Stimulated activated memory B cell treated with anti-CD40 and anti-IgM and Interleukin-4, amounts not matched to agents 10 μg/mL and 1 μg/mL and 100 μg/mL, for 72 hours (primary cell): Measurements from ENCODE around the gene RBM38.

Source experiments
- ATAC-seq: fragments of 150-1000 bp; cut with Tn5 transposase; 2 replicates; pipeline ENCODE4 v1.10.0; 2021
- H3K27ac Mint-ChIP-seq: one replicate; pipeline ENCODE4 v1.8.0; 2022; ENCODE audit warnings: mild to moderate bottlenecking, mixed read lengths
- H3K27me3 Mint-ChIP-seq: one replicate; pipeline ENCODE4 v1.8.0; 2022; ENCODE audit warnings: mixed read lengths
- H3K36me3 Mint-ChIP-seq: one replicate; pipeline ENCODE4 v1.8.0; 2022; ENCODE audit warnings: mixed read lengths
- H3K4me1 Mint-ChIP-seq: one replicate; pipeline ENCODE4 v1.8.0; 2022; ENCODE audit warnings: mixed read lengths
- H3K4me3 Mint-ChIP-seq: one replicate; pipeline ENCODE4 v1.8.0; 2022; ENCODE audit warnings: mild to moderate bottlenecking, moderate library complexity, mixed read lengths
- H3K9me3 Mint-ChIP-seq: one replicate; pipeline ENCODE4 v1.8.0; 2022; ENCODE audit warnings: mixed read lengths

RBM38 gene

GRCh38 chr20:57402206-57403125, 11.3 kb downstream of the RBM38 start:
- Mint-ChIP-seq H3K36me3 (peaks cover 70% of the 10 kb centered on the region), H3K27ac (peak overlapping the region; percentile 19), H3K4me1 (peaks cover 69% of the 10 kb centered on the region), H3K27me3 (no peaks in the 10 kb centered on the region), H3K9me3 (no peaks in the 10 kb centered on the region), H3K4me3 (peak overlapping the region; percentile 21)
- no peak for ATAC-seq

DNA sequence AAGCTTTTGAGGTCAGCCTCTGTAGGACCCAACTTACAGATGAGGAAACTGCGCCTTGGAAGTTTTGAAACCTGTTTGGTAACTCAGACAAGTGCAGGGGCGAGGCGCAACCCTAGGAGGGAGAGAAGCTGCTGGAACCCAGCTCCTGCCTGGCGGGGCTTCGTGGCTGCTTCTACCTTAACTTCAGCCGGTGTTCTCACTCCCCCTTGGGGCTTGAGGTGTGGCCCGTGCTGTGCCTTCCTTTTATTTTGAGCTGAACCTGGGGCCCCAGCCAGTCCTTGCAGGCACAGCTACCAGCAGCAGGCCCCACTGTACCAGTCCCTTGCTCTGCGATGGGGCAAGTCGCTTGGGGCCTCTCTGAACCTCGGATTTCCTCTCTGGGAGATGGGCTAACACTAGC, 12.0 kb downstream of the RBM38 start:
- H3K9me3 Mint-ChIP-seq: no peaks in the 10 kb centered on the region
- H3K36me3 Mint-ChIP-seq: peaks cover 73% of the 10 kb centered on the region
- H3K27me3 Mint-ChIP-seq: no peaks in the 10 kb centered on the region
- H3K27ac Mint-ChIP-seq: no peak overlapping the region
- ATAC-seq: no peak
- no peak overlapping the region for H3K4me3 Mint-ChIP-seq
- peaks cover 62% of the 10 kb centered on the region for H3K4me1 Mint-ChIP-seq

DNA sequence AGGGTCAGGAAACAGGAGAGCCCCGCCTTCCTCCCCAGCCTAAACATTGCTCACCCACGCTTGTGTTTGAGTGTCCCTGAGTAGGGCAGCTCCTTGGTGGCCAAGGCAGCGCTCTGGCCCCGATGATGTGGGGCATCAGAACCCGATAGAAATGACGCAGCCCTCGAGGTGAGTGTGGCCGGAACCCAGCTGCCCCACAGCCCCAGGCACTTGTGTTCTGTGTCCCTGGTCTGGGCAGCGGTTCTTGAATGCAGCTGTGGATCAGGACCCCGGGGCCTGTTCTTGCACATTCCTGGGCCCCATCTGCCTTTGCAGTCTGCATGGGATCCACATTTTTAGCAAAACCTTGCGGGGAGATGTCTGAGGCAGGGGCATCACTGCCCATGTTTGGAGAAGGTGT, 12.8 kb downstream of the RBM38 start:
- Mint-ChIP-seq H3K9me3 (no peaks in the 10 kb centered on the region), H3K27me3 (no peaks in the 10 kb centered on the region), H3K27ac (no peak overlapping the region), H3K4me1 (peaks cover 55% of the 10 kb centered on the region), H3K4me3 (no peak overlapping the region), H3K36me3 (peaks cover 76% of the 10 kb centered on the region)
- no peak for ATAC-seq

GRCh38 chr20:57404419-57405072, 13.3 kb downstream of the RBM38 start:
- Mint-ChIP-seq H3K9me3 (no peaks in the 10 kb centered on the region), H3K4me1 (peaks cover 53% of the 10 kb centered on the region), H3K36me3 (peaks cover 78% of the 10 kb centered on the region), H3K27ac (no peak overlapping the region), H3K27me3 (no peaks in the 10 kb centered on the region), H3K4me3 (no peak overlapping the region)
- ATAC-seq: no peak

- H3K4me3 Mint-ChIP-seq: no peak overlapping the region
- peaks cover 80% of the 10 kb centered on the region for H3K36me3 Mint-ChIP-seq
These were observed 14.2 kb downstream of the RBM38 start for GRCh38 chr20:57405236-57406016.

GRCh38 chr20:57407541-57407956, 16.4 kb downstream of the RBM38 start:
- no peaks in the 10 kb centered on the region for H3K9me3 Mint-ChIP-seq
- no peak overlapping the region for H3K4me3 Mint-ChIP-seq
- no peak for ATAC-seq
- H3K27ac Mint-ChIP-seq: no peak overlapping the region
- H3K27me3 Mint-ChIP-seq: no peaks in the 10 kb centered on the region
- peaks cover 47% of the 10 kb centered on the region for H3K4me1 Mint-ChIP-seq
- H3K36me3 Mint-ChIP-seq: peaks cover 59% of the 10 kb centered on the region

More at GRCh38 chr20:57405236-57406016, 14.2 kb downstream of the RBM38 start:
- peaks cover 51% of the 10 kb centered on the region for H3K4me1 Mint-ChIP-seq
- H3K27me3 Mint-ChIP-seq: no peaks in the 10 kb centered on the region
- no peak for ATAC-seq
- H3K9me3 Mint-ChIP-seq: no peaks in the 10 kb centered on the region
- H3K27ac Mint-ChIP-seq: no peak overlapping the region

DNA sequence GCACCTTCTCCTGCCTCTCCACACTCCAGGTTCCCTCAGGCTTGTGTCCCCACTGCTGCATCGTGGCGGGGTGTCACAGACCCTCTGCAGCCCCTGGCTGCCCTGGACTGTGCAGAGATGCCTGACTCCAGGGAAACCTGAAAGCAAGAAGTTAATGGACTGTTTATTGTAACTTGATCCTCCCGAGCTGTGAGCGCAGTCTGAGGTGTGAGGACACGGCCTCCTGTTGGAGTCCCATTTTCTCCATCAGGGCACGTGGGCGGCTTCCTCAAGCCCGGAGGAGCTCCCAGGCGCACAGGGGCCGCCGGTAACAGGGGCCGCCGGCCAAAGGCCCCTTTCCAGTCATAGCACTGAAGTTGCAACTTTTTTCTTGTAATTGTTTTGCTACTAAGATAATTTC, 16.9 kb downstream of the RBM38 start:
- Mint-ChIP-seq H3K27me3 (no peaks in the 10 kb centered on the region), H3K4me3 (no peak overlapping the region), H3K4me1 (peaks cover 46% of the 10 kb centered on the region), H3K9me3 (no peaks in the 10 kb centered on the region), H3K36me3 (peaks cover 59% of the 10 kb centered on the region), H3K27ac (no peak overlapping the region)
- ATAC-seq: no peak

DNA sequence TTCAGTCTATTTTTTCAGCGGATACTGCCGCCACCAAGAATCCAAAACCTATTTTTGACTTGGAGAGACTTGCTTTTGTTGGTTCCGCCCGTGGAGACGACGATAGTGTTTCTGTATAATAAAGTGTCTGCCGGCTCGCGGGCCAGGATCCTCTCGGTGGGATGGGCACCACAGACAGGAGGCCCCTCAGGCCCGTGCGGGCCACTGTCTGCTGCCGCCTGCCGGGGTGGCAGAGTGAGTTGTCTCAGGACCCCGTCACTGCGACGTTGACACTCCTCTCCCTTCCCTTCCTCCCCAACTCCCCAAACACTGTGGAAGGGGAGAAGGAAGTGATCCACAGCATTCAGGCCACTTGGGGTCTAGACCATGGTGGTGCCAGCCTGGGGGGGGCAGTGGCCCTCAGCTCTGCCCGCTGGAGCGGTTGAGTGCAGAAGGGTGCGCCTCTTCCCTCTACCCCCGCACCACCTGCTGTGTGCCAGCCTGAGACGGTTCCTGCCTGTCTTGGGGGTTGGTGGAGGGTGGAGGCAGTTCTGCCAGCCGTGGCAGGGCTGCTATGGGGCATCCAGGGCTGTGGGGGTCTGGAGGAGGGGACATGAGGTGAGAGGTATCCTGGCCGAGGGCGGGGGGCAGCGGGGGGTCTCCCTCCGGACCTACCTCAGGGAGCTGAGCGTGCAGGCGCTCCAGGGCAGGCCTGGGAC, 17.5 kb downstream of the RBM38 start:
- Mint-ChIP-seq H3K27ac (no peak overlapping the region), H3K36me3 (peaks cover 57% of the 10 kb centered on the region), H3K4me3 (no peak overlapping the region), H3K27me3 (no peaks in the 10 kb centered on the region), H3K9me3 (no peaks in the 10 kb centered on the region), H3K4me1 (peaks cover 40% of the 10 kb centered on the region)
- no peak for ATAC-seq

GRCh38 chr20:57409316-57409671, 18.1 kb downstream of the RBM38 start:
- Mint-ChIP-seq H3K4me3 (no peak overlapping the region), H3K4me1 (peaks cover 39% of the 10 kb centered on the region), H3K9me3 (no peaks in the 10 kb centered on the region), H3K36me3 (peaks cover 51% of the 10 kb centered on the region), H3K27ac (no peak overlapping the region), H3K27me3 (no peaks in the 10 kb centered on the region)
- ATAC-seq: no peak

- ATAC-seq: no peak
- Mint-ChIP-seq H3K27ac (no peak overlapping the region), H3K9me3 (no peaks in the 10 kb centered on the region), H3K4me1 (peaks cover 36% of the 10 kb centered on the region), H3K4me3 (no peak overlapping the region), H3K27me3 (no peaks in the 10 kb centered on the region), H3K36me3 (peaks cover 46% of the 10 kb centered on the region)
These were observed 18.6 kb downstream of the RBM38 start for GRCh38 chr20:57409672-57410397.

GRCh38 chr20:57410398-57410920, 19.3 kb downstream of the RBM38 start:
- Mint-ChIP-seq H3K4me1 (peaks cover 31% of the 10 kb centered on the region), H3K36me3 (peaks cover 41% of the 10 kb centered on the region), H3K4me3 (no peak overlapping the region), H3K9me3 (no peaks in the 10 kb centered on the region), H3K27me3 (no peaks in the 10 kb centered on the region), H3K27ac (no peak overlapping the region)
- no peak for ATAC-seq

DNA sequence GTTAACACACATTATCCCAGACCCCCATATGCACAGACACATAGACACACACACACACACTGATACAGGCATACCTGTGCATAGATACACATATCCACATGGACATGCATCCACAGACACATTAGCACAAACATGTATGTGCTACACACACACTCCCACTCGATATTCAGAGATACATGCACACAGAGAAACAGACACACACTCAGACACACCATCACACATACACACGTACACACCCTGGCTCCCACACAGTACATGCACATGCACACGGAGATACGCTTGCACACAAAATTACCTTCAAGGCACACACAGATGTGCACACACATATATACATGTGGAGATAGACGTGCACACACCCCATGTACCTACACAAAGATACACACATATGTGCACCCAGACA, 19.7 kb downstream of the RBM38 start:
- H3K36me3 Mint-ChIP-seq: peaks cover 41% of the 10 kb centered on the region
- H3K4me3 Mint-ChIP-seq: no peak overlapping the region
- peaks cover 31% of the 10 kb centered on the region for H3K4me1 Mint-ChIP-seq
- no peaks in the 10 kb centered on the region for H3K9me3 Mint-ChIP-seq
- no peaks in the 10 kb centered on the region for H3K27me3 Mint-ChIP-seq
- ATAC-seq: no peak
- H3K27ac Mint-ChIP-seq: no peak overlapping the region

DNA sequence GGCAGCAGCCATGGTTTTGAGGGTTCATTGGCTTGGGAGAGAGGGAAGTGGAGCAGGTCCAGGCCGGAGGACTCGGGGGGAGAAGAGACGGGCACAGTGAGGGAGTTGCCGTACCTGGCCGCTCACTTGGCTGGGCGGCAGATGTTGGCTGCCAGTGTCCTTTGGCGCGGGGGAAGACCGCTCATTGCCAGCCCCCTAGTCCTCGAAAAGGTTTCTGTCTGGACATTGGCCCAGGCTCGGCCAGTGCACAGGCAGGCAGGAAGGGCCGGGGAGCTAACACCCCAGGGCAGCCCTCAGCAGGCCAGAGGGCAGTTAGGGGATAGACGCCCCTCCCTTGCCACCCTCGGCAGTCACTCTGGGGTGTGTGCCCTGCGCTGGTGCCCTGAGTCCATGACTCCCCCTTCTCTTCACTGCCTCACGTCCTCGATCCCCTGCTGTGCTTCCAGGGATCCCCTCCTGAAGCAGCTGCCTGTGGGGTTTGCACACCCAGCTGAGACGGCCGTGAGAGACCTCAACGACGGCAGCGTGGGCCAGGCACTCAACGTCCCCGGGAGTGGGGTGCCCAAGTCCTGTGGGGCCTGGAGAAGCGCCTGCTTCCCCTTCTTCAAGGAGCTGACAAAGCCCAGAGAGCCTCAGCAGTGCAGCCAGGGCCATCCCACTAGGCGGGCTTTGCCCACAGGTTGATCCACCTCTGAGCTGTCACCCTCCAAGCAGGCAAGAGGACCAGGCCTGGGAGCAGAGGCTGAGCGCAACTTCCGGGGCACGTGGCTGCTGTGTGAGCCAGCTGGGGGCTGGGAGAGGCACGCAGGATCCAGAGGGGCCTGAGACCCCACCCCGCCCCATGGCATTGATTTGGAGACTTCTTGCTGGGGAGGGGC, 20.4 kb downstream of the RBM38 start:
- no peaks in the 10 kb centered on the region for H3K9me3 Mint-ChIP-seq
- peaks cover 37% of the 10 kb centered on the region for H3K36me3 Mint-ChIP-seq
- H3K4me3 Mint-ChIP-seq: no peak overlapping the region
- H3K27ac Mint-ChIP-seq: no peak overlapping the region
- no peak for ATAC-seq
- H3K4me1 Mint-ChIP-seq: peaks cover 31% of the 10 kb centered on the region
- no peaks in the 10 kb centered on the region for H3K27me3 Mint-ChIP-seq
